Neural progenitor cell (in vitro differentiated cells): ENCODE data around the gene CTRB1.

Source experiments
- EZH2 ChIP-seq: fragments of 200-600 bp; sonication (generic); IDR thresholded peaks from 2 replicates; pipeline ENCODE4 v1.6.1; 2017; ENCODE audit warnings: antibody characterized with exemption, mild to moderate bottlenecking, moderate library complexity
- TF ChIP-seq, protein P1 (sequence below): fragments of 200-600 bp; sonication (generic); IDR thresholded peaks from 2 replicates; pipeline ENCODE4 v1.5.1; 2017; ENCODE audit warnings: antibody characterized with exemption, mild to moderate bottlenecking

DNA sequence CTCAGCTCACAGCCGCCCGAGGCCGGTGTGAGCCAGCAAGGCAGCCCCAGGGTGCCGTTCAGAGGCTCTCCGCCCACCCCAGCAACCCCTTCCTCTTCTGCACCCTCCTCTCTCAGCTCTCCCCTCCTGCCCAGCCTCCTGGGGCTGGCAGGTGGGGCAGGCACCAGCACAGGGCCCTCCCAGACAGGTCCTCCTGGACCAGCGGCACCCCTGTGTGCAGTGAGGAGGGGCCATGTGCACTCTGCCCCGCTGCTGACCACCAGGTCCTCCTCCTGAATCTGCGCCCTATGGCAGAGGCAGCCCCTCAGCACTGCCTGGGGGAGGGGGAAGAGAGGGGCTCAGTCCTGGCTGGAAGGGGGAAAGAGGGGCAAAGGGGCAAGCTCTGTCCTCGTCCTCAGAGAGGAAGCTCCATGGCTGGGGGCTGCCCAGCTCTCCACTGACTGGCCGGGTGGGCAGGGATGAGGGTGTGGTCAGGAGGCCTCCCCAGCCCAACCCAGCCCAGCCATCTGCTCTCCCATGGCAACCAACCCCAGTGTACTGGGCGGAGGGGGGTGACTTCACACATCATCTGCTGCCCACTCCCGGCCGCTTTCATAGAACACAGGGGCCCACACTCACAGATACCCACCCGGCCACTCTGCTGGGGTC is 38.0 kb downstream of the CTRB1 start:
- TF ChIP-seq, protein P1, sequence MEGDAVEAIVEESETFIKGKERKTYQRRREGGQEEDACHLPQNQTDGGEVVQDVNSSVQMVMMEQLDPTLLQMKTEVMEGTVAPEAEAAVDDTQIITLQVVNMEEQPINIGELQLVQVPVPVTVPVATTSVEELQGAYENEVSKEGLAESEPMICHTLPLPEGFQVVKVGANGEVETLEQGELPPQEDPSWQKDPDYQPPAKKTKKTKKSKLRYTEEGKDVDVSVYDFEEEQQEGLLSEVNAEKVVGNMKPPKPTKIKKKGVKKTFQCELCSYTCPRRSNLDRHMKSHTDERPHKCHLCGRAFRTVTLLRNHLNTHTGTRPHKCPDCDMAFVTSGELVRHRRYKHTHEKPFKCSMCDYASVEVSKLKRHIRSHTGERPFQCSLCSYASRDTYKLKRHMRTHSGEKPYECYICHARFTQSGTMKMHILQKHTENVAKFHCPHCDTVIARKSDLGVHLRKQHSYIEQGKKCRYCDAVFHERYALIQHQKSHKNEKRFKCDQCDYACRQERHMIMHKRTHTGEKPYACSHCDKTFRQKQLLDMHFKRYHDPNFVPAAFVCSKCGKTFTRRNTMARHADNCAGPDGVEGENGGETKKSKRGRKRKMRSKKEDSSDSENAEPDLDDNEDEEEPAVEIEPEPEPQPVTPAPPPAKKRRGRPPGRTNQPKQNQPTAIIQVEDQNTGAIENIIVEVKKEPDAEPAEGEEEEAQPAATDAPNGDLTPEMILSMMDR: no peak
- no peak for TF ChIP-seq EZH2
